GM21737 (cell line): ENCODE measurements around the gene SERF2.

ENCODE experiments used
- ATAC-seq: cut with Tn5 transposase; IDR thresholded peaks from one replicate; pipeline ENCODE4 v1.9.1; 2021; ENCODE audit warnings: mild to moderate bottlenecking, moderate library complexity; ENCODE audit not compliant: unreplicated experiment

The SERF2 gene

GRCh38 chr15:43791993-43792760 lies at the start of gene SERF2:
SERF2 (plus strand) TSS chr15:43792320; CDS start chr15:43792377, 57 bp downstream.
- ATAC-seq, result peak; percentile 89

- peak; percentile 75 for ATAC-seq
Observed at GRCh38 chr15:43746245-43746902, 45.7 kb upstream of the SERF2 start, which contains the start of gene PDIA3. PDIA3 (plus strand) TSS chr15:43746438; CDS start chr15:43746540, 102 bp downstream.

GRCh38 chr15:43746903-43747309 lies 45.2 kb upstream of the SERF2 start:
- ATAC-seq, result peak; percentile 20

- no peak for ATAC-seq
Observed at GRCh38 chr15:43748376-43748775, 43.7 kb upstream of the SERF2 start.

- ATAC-seq, result no peak
Observed at GRCh38 chr15:43749690-43750345, 42.3 kb upstream of the SERF2 start.

- no peak for ATAC-seq
Observed at GRCh38 chr15:43751885-43752284, 40.2 kb upstream of the SERF2 start.

- no peak for ATAC-seq
Observed at GRCh38 chr15:43762824-43763223, 29.3 kb upstream of the SERF2 start.

- ATAC-seq, result no peak
Observed at GRCh38 chr15:43763819-43764446, 28.2 kb upstream of the SERF2 start.

- no peak for ATAC-seq
Observed at GRCh38 chr15:43769584-43770228, 22.4 kb upstream of the SERF2 start.

- ATAC-seq, result no peak
Observed at GRCh38 chr15:43771816-43772215, 20.3 kb upstream of the SERF2 start.

GRCh38 chr15:43772624-43773023 lies 19.5 kb upstream of the SERF2 start:
- ATAC-seq, result no peak

GRCh38 chr15:43774062-43774461 lies 18.1 kb upstream of the SERF2 start:
- ATAC-seq, result no peak

- ATAC-seq, result no peak
Observed at GRCh38 chr15:43775411-43775965, 16.6 kb upstream of the SERF2 start.

GRCh38 chr15:43776101-43776717 lies 15.9 kb upstream of the SERF2 start:
- peak; percentile 54 for ATAC-seq

GRCh38 chr15:43776718-43777266 lies 15.3 kb upstream of the SERF2 start, which contains the start of gene ELL3:
ELL3 (minus strand) TSS chr15:43776966; CDS start chr15:43776901, 65 bp downstream.
- ATAC-seq, result peak; percentile 26

GRCh38 chr15:43777267-43777914 lies 14.7 kb upstream of the SERF2 start:
- ATAC-seq, result peak; percentile 55

- no peak for ATAC-seq
Observed at GRCh38 chr15:43779016-43779415, 13.1 kb upstream of the SERF2 start.

GRCh38 chr15:43789409-43789808 lies 2.7 kb upstream of the SERF2 start:
- ATAC-seq, result no peak
